MM.1S (cell line): Measurements from ENCODE around the gene PPP2R1B.

Source experiments
- DNase-seq: peaks from one replicate; pipeline ENCODE4 v3.0.0-alpha.2; 2015
- H2AFZ ChIP-seq: fragments of 300-600 bp; sonication (generic); 2 replicates; pipeline ENCODE4 v1.6.0; 2016; ENCODE audit warnings: antibody characterized with exemption, low read length
- H3F3A ChIP-seq: fragments of 300-600 bp; sonication (generic); 2 replicates; pipeline ENCODE4 v1.6.1; 2016; ENCODE audit warnings: mild to moderate bottlenecking, antibody characterized with exemption, low read length, moderate library complexity, mixed read lengths; ENCODE audit not compliant: insufficient read depth
- H3K27ac ChIP-seq: fragments of 300-600 bp; sonication (generic); 2 replicates; pipeline ENCODE4 v1.5.1; 2016; ENCODE audit warnings: mild to moderate bottlenecking, low read length
- H3K27me3 ChIP-seq: fragments of 300-600 bp; sonication (generic); replicated peaks from 2 replicates; pipeline ENCODE4 v1.6.0; 2016; ENCODE audit warnings: low read length; ENCODE audit not compliant: insufficient read depth
- H3K36me3 ChIP-seq: fragments of 300-600 bp; sonication (generic); replicated peaks from 2 replicates; pipeline ENCODE4 v1.6.1; 2016; ENCODE audit warnings: mild to moderate bottlenecking, low read length, mixed read lengths; ENCODE audit not compliant: insufficient read depth
- H3K4me1 ChIP-seq: fragments of 300-600 bp; sonication (generic); 2 replicates; pipeline ENCODE4 v1.6.1; 2016; ENCODE audit warnings: low read length, mixed read lengths
- H3K4me2 ChIP-seq: fragments of 300-600 bp; sonication (generic); 2 replicates; pipeline ENCODE4 v1.6.0; 2016; ENCODE audit warnings: low read depth, low read length
- H3K4me3 ChIP-seq: fragments of 300-600 bp; sonication (generic); 2 replicates; pipeline ENCODE4 v1.5.1; 2016; ENCODE audit warnings: low read length, mixed read lengths
- H3K79me2 ChIP-seq: fragments of 300-600 bp; sonication (generic); 2 replicates; pipeline ENCODE4 v1.6.1; 2016; ENCODE audit warnings: mixed run types, low read length, mixed read lengths
- H3K9ac ChIP-seq: fragments of 300-600 bp; sonication (generic); 2 replicates; pipeline ENCODE4 v1.6.1; 2016; ENCODE audit warnings: low read length, mixed read lengths
- H3K9me2 ChIP-seq: fragments of 300-600 bp; sonication (generic); replicated peaks from 2 replicates; pipeline ENCODE4 v1.6.1; 2016; ENCODE audit warnings: mild to moderate bottlenecking, low read length, mixed read lengths; ENCODE audit not compliant: insufficient read depth
- H3K9me3 ChIP-seq: fragments of 300-600 bp; sonication (generic); replicated peaks from 2 replicates; pipeline ENCODE4 v1.6.1; 2016; ENCODE audit warnings: mild to moderate bottlenecking, low read length, mixed read lengths; ENCODE audit not compliant: insufficient read depth
- H4K20me1 ChIP-seq: fragments of 300-600 bp; sonication (generic); 2 replicates; pipeline ENCODE4 v1.6.1; 2016; ENCODE audit warnings: mild to moderate bottlenecking, low read length, moderate library complexity, mixed read lengths; ENCODE audit not compliant: insufficient read depth
- EZH2 ChIP-seq: fragments of 300-600 bp; sonication (generic); optimal IDR thresholded peaks from 2 replicates; pipeline ENCODE3; 2017; ENCODE audit warnings: low read depth, mild to moderate bottlenecking, antibody characterized with exemption, low read length, mixed read lengths
- EZH2phosphoT487 ChIP-seq: fragments of 300-600 bp; sonication (generic); IDR thresholded peaks from 2 replicates; pipeline ENCODE4 v1.6.1; 2018; ENCODE audit warnings: antibody characterized with exemption, low read length
- TF ChIP-seq, protein P1 (sequence below): fragments of 300-600 bp; sonication (generic); IDR thresholded peaks from 2 replicates; pipeline ENCODE4 v1.5.1; 2016; ENCODE audit warnings: antibody characterized with exemption, low read length, mixed read lengths

The PPP2R1B gene

DNA sequence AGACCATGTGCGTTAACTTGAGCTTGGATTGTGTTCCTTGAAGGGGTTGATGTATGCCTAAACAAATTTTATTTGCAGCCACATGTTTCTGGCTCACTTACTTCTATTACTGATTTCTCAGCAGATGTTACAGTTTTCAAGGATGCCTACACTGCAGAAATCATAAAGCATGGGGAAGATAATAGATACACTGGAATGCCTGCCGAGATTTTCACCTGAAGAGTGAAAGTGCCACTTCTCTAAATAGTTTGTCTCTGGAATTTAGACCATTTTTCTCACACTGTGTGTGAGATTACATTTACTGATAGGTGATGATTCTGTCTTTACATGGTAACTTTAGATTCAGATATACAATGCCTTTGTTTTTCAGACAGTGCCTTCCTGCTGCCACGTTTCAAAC is 82.4 kb downstream of the PPP2R1B start:
- no peaks in the 10 kb centered on the region for H3F3A ChIP-seq
- TF ChIP-seq, protein P1, sequence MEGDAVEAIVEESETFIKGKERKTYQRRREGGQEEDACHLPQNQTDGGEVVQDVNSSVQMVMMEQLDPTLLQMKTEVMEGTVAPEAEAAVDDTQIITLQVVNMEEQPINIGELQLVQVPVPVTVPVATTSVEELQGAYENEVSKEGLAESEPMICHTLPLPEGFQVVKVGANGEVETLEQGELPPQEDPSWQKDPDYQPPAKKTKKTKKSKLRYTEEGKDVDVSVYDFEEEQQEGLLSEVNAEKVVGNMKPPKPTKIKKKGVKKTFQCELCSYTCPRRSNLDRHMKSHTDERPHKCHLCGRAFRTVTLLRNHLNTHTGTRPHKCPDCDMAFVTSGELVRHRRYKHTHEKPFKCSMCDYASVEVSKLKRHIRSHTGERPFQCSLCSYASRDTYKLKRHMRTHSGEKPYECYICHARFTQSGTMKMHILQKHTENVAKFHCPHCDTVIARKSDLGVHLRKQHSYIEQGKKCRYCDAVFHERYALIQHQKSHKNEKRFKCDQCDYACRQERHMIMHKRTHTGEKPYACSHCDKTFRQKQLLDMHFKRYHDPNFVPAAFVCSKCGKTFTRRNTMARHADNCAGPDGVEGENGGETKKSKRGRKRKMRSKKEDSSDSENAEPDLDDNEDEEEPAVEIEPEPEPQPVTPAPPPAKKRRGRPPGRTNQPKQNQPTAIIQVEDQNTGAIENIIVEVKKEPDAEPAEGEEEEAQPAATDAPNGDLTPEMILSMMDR, result no peak
- TF ChIP-seq EZH2phosphoT487, result no peak
- TF ChIP-seq EZH2, result no peak
- H3K9me2 ChIP-seq, result no peaks in the 10 kb centered on the region
- H3K9ac ChIP-seq, result no peak overlapping the region
- H3K79me2 ChIP-seq, result no peaks in the 10 kb centered on the region
- no peak overlapping the region for H3K4me3 ChIP-seq
- no peak for DNase-seq
- no peak overlapping the region for H2AFZ ChIP-seq
- no peak overlapping the region for H3K4me2 ChIP-seq
- H3K9me3 ChIP-seq, result no peaks in the 10 kb centered on the region
- no peaks in the 10 kb centered on the region for H3K36me3 ChIP-seq
- no peaks in the 10 kb centered on the region for H3K27me3 ChIP-seq
- H3K4me1 ChIP-seq, result no peaks in the 10 kb centered on the region
- H4K20me1 ChIP-seq, result no peaks in the 10 kb centered on the region
- no peak overlapping the region for H3K27ac ChIP-seq

DNA sequence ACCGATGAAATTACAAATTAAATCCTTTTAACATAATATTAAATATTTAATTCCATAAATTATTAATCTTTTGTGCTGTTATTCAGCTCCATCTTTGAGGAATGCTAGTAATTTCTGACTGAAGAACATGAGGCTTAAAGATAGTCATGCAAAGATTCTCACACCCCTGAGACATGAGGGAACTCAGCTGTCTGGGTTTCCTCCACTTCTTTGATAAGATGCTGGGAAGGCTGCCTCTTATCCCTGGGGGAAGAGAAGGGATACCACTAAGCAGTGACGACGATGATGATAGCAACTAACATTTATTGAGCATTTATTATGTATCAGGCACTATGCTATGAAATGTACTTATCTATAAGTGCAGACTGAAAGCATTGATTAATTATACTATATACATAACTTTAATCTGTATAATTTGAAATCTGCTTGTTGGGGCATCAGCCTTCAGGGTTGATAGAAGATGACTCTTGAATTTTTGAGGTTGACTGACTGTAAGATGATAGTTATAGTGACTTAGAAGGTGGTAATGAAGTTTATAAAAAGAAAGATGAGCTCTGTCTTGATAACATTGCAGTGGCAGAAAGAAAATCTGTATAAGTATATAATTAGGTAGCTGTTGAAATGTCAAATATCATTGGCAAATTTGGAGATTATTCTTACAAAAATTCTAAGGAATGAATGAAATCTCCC is 85.6 kb downstream of the PPP2R1B start:
- H4K20me1 ChIP-seq, result no peaks in the 10 kb centered on the region
- H3K9me3 ChIP-seq, result no peaks in the 10 kb centered on the region
- no peak overlapping the region for H3K27ac ChIP-seq
- no peaks in the 10 kb centered on the region for H3F3A ChIP-seq
- DNase-seq, result no peak
- no peaks in the 10 kb centered on the region for H3K4me1 ChIP-seq
- H3K27me3 ChIP-seq, result no peaks in the 10 kb centered on the region
- TF ChIP-seq EZH2phosphoT487 (no peak), EZH2 (no peak)
- TF ChIP-seq, protein P1, result no peak
- H3K36me3 ChIP-seq, result no peaks in the 10 kb centered on the region
- no peak overlapping the region for H3K9ac ChIP-seq
- H3K9me2 ChIP-seq, result no peaks in the 10 kb centered on the region
- no peak overlapping the region for H2AFZ ChIP-seq
- no peak overlapping the region for H3K4me3 ChIP-seq
- H3K4me2 ChIP-seq, result no peak overlapping the region
- H3K79me2 ChIP-seq, result no peaks in the 10 kb centered on the region
